Measurements from ENCODE around the gene ITPR3.

ITPR3 gene

GRCh38 chr6:33620856-33621710, at the start of gene ITPR3:
TSS of gene ITPR3 (plus strand) at chr6:33621322. CDS start at chr6:33621603, 281 bp downstream.
- peak; percentile 82 for DNase-seq

- no peak for DNase-seq
Measured at GRCh38 chr6:33571637-33572316, 49.3 kb upstream of the ITPR3 start.

- no peak for DNase-seq
Measured at GRCh38 chr6:33575211-33575610, 45.9 kb upstream of the ITPR3 start.

- DNase-seq = no peak
Measured at GRCh38 chr6:33576668-33577067, 44.5 kb upstream of the ITPR3 start.

GRCh38 chr6:33577106-33577535, 44.0 kb upstream of the ITPR3 start:
- peak; percentile 37 for DNase-seq

GRCh38 chr6:33577718-33578117, 43.4 kb upstream of the ITPR3 start:
- peak; percentile 17 for DNase-seq

GRCh38 chr6:33578164-33578563, 43.0 kb upstream of the ITPR3 start:
- DNase-seq = no peak

GRCh38 chr6:33578588-33579011, 42.5 kb upstream of the ITPR3 start:
- DNase-seq = peak; percentile 72

- peak; percentile 88 for DNase-seq
Measured at GRCh38 chr6:33579828-33580714, 41.1 kb upstream of the ITPR3 start, which contains the start of gene BAK1. TSS of gene BAK1 (minus strand) at chr6:33580276. CDS start at chr6:33577604, 2,672 bp downstream.

GRCh38 chr6:33581186-33581585, 39.9 kb upstream of the ITPR3 start:
- no peak for DNase-seq

- no peak for DNase-seq
Measured at GRCh38 chr6:33583591-33584155, 37.4 kb upstream of the ITPR3 start.

- DNase-seq = no peak
Measured at GRCh38 chr6:33584700-33585402, 36.3 kb upstream of the ITPR3 start.

GRCh38 chr6:33585403-33586107, 35.6 kb upstream of the ITPR3 start:
- DNase-seq = peak; percentile 93

GRCh38 chr6:33586108-33586640, 34.9 kb upstream of the ITPR3 start:
- no peak for DNase-seq

GRCh38 chr6:33587529-33587928, 33.6 kb upstream of the ITPR3 start:
- DNase-seq = no peak

- no peak for DNase-seq
Measured at GRCh38 chr6:33588894-33589293, 32.2 kb upstream of the ITPR3 start.

- DNase-seq = no peak
Measured at GRCh38 chr6:33589392-33589730, 31.8 kb upstream of the ITPR3 start.

- DNase-seq = peak; percentile 49
Measured at GRCh38 chr6:33589731-33590530, 31.2 kb upstream of the ITPR3 start.

GRCh38 chr6:33590531-33591198, 30.5 kb upstream of the ITPR3 start:
- DNase-seq = no peak
